PC-9 (cell line): ENCODE data around the gene RIMS4. TPM values are rescaled to one million over a fixed set of nuclear protein-coding genes. Genes with fewer than 3 reads are reported as not detected.

ENCODE experiments used
- BruUV-seq: library from RNA; stranded (reverse); fragments of 400-500 nt; replicated peaks from 2 replicates; lab custom pipeline; 2021; lab: Mats Ljungman, UMichigan
- CTCF ChIA-PET: fragments of 300-600 bp; sonication (Branson Sonifier 250); formaldehyde crosslinking; loops from one replicate; lab custom pipeline; 2022; ENCODE audit warnings: antibody characterized with exemption; lab: Charles Lee
- POLR2A ChIA-PET: fragments of 300-600 bp; sonication (Branson Sonifier 250); formaldehyde crosslinking; loops from one replicate; lab custom pipeline; 2022; ENCODE audit warnings: antibody characterized with exemption; ENCODE audit not compliant: unreplicated experiment; lab: Charles Lee
- DNase-seq, 2 experiments: peaks; one replicate each; pipeline versions ENCODE4 v3.0.0 to v3.0.0-alpha.2; 2015 to 2022; ENCODE audit warnings: mixed read lengths in 1 of 2
- H2AFZ ChIP-seq: fragments of 200-600 bp; sonication (generic); 2 replicates; pipeline ENCODE4 v1.8.1; 2017; ENCODE audit warnings: antibody characterized with exemption
- H3F3A ChIP-seq: fragments of 200-600 bp; sonication (generic); 2 replicates; pipeline ENCODE4 v1.8.1; 2017; ENCODE audit warnings: antibody characterized with exemption, mild to moderate bottlenecking, low read depth; ENCODE audit not compliant: insufficient read depth
- H3K27ac ChIP-seq: fragments of 200-600 bp; sonication (generic); 2 replicates; pipeline ENCODE4 v1.6.1; 2016; ENCODE audit warnings: mixed run types
- H3K27me3 ChIP-seq: fragments of 200-600 bp; sonication (generic); 2 replicates; pipeline ENCODE4 v1.6.1; 2016; ENCODE audit warnings: low read depth, mixed run types; ENCODE audit not compliant: insufficient read depth
- H3K36me3 ChIP-seq: fragments of 200-600 bp; sonication (generic); 2 replicates; pipeline ENCODE4 v1.6.1; 2016; ENCODE audit warnings: low read depth, mixed run types
- H3K4me1 ChIP-seq: fragments of 200-600 bp; sonication (generic); replicated peaks from 2 replicates; pipeline ENCODE4 v1.6.1; 2016; ENCODE audit warnings: mixed run types; ENCODE audit not compliant: insufficient read depth
- H3K4me2 ChIP-seq: fragments of 200-600 bp; sonication (generic); 2 replicates; pipeline ENCODE4 v1.6.1; 2017; ENCODE audit warnings: mixed run types
- H3K4me3 ChIP-seq: fragments of 200-600 bp; sonication (generic); 2 replicates; pipeline ENCODE4 v1.6.1; 2016; ENCODE audit warnings: mixed run types
- H3K79me2 ChIP-seq: fragments of 200-600 bp; sonication (generic); 2 replicates; pipeline ENCODE4 v1.6.1; 2017; ENCODE audit warnings: low read depth, mixed run types
- H3K9me2 ChIP-seq: fragments of 200-600 bp; sonication (generic); 2 replicates; pipeline ENCODE4 v1.8.1; 2017; ENCODE audit warnings: mild to moderate bottlenecking; ENCODE audit not compliant: insufficient read depth
- H3K9me3 ChIP-seq: fragments of 200-600 bp; sonication (generic); 2 replicates; pipeline ENCODE4 v1.8.1; 2016; ENCODE audit warnings: low read depth; ENCODE audit not compliant: insufficient read depth
- H4K20me1 ChIP-seq: fragments of 200-600 bp; sonication (generic); 2 replicates; pipeline ENCODE4 v1.8.1; 2017; ENCODE audit not compliant: insufficient read depth
- EZH2 ChIP-seq: fragments of 200-600 bp; sonication (generic); IDR thresholded peaks from 2 replicates; pipeline ENCODE4 v1.8.0; 2017; ENCODE audit warnings: antibody characterized with exemption, low read depth
- intact Hi-C: fragments of 100-400 bp; cut with micrococcal nuclease; formaldehyde crosslinking; loops from one replicate; pipeline ENCODE4 v1.10.0; 2022; ENCODE audit not compliant: unreplicated experiment
- total RNA-seq: library from RNA; stranded (reverse); gene quantifications from 2 replicates; pipeline ENCODE4 v1.2.3, GENCODE V29; 2021
- TF ChIP-seq, protein P1 (sequence below): fragments of 200-600 bp; sonication (generic); conservative IDR thresholded peaks from 2 replicates; pipeline ENCODE4 v1.6.1; 2017; ENCODE audit warnings: mixed run types, antibody characterized with exemption, mild to moderate bottlenecking, moderate library complexity

The RIMS4 gene
- total RNA-seq, 1 experiment from 2014 or later = 0.13 TPM

DNA sequence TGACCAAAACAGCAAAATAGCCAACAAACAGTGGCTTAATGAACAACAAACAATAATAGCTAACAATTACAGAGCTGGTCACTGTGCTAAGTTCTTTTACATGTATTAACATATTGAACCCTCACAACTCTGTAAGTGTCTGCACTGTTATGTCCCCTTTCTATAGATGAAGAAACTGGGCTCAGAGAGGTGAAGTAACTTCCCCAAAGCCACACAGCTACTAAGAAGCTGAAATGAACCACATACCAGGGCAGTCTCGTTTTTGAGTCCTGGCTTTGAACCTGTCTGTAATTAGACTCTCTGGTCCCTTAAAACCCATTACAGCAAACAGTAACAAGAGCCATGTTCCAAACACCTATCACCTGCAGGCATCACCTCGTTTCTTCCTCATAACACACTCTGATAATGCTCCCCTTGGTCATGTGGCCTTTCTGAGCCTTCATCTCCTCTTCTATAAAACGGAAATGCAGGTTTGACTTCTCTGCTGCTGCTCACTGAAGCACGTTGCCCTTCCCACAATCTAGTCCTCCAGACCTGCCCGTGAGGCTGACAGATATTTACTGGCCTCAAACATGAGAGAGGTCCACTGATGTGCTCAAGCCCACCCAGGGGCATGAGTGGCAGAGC, 41.4 kb downstream of the RIMS4 start:
- TF ChIP-seq, protein P1, sequence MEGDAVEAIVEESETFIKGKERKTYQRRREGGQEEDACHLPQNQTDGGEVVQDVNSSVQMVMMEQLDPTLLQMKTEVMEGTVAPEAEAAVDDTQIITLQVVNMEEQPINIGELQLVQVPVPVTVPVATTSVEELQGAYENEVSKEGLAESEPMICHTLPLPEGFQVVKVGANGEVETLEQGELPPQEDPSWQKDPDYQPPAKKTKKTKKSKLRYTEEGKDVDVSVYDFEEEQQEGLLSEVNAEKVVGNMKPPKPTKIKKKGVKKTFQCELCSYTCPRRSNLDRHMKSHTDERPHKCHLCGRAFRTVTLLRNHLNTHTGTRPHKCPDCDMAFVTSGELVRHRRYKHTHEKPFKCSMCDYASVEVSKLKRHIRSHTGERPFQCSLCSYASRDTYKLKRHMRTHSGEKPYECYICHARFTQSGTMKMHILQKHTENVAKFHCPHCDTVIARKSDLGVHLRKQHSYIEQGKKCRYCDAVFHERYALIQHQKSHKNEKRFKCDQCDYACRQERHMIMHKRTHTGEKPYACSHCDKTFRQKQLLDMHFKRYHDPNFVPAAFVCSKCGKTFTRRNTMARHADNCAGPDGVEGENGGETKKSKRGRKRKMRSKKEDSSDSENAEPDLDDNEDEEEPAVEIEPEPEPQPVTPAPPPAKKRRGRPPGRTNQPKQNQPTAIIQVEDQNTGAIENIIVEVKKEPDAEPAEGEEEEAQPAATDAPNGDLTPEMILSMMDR = no peak
- TF ChIP-seq EZH2 = no peak
- Histone ChIP-seq H3K4me1 (no peaks in the 10 kb centered on the region; the same call in 1 of the 2 replicates), H3F3A (no peaks in the 10 kb centered on the region), H2AFZ (no peak overlapping the region), H3K4me2 (no peak overlapping the region), H3K9me2 (no peaks in the 10 kb centered on the region), H3K4me3 (no peak overlapping the region), H3K36me3 (no peaks in the 10 kb centered on the region), H4K20me1 (0 out of 2 replicates have a peak, but pooled peaks cover 4% of the 10 kb centered on the region), H3K27me3 (peaks cover 94% of the 10 kb centered on the region), H3K9me3 (no peaks in the 10 kb centered on the region), H3K27ac (no peak overlapping the region), H3K79me2 (no peaks in the 10 kb centered on the region)
- ChIA-PET POLR2A (interaction anchor here (0.6 kb wide), 1 partner anchor 617 kb away, joined by 7 read pairs; no protein-coding TSS in a partner anchor), CTCF (no interaction called here)
- no TSS peak for BruUV-seq
- intact Hi-C loops = no loop called here
- no peak for DNase-seq

DNA sequence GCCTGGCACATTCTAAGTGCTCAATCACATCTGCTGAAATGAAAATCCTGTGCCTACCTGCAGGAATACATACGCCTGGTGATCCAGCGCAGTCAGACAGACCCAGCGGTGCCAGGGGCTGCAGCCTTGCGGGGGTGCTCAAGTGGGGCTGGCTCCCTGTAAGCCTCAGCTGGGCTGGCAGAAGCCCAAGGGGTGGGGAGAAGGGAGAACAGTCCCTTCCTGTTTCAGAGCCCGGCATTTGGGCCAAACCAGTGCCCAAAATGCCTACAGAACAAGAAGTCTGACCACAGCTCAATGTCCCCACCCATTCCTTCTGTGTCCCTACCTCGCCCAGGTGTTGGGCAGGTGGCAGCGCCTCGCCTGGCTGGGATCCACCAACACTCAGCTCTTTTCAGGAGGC, 42.1 kb downstream of the RIMS4 start:
- H3K4me2 ChIP-seq = no peak overlapping the region
- TF ChIP-seq EZH2 = no peak
- H3K27ac ChIP-seq = no peak overlapping the region
- no peaks in the 10 kb centered on the region for H3K9me3 ChIP-seq
- H4K20me1 ChIP-seq = 0 out of 2 replicates have a peak, but pooled peaks cover 4% of the 10 kb centered on the region
- no peak for DNase-seq
- H2AFZ ChIP-seq = no peak overlapping the region
- no TSS peak for BruUV-seq
- no peaks in the 10 kb centered on the region for H3F3A ChIP-seq
- H3K27me3 ChIP-seq = peaks cover 94% of the 10 kb centered on the region
- H3K9me2 ChIP-seq = no peaks in the 10 kb centered on the region
- no peaks in the 10 kb centered on the region for H3K36me3 ChIP-seq
- ChIA-PET POLR2A (no interaction called here), CTCF (no interaction called here)
- H3K79me2 ChIP-seq = no peaks in the 10 kb centered on the region
- H3K4me3 ChIP-seq = no peak overlapping the region
- intact Hi-C loops = no loop called here
- H3K4me1 ChIP-seq = no peaks in the 10 kb centered on the region; the same call in 1 of the 2 replicates

DNA sequence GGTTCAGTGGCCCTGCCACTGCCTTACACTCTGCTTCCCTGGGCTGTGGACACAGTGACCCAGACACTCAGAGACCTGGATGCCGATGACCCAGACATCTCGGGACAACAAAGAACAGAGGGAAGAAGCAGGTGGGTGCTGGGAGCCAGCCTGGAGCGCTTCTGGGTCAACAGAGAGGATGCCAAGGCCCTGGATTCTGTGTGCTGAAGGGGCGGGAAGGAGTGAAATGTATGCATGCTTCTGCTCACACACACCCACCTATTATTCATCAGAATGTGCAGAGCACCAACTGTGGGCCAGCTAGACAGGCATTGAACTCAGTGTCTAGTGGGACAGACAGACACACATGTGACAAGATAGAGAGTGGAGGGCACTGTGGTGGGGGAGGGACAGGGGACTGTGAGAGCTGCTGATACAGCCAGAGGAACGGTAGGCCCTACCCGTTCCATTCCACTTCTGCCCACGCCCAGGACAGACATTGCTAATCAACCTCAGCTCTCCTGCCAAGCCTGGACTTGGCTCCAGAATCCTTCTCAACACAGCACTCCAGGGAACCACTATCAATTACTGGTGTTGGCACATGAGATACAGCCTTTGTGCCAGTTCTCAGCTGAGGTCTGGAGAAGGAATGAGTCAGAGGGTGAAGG, 44.5 kb downstream of the RIMS4 start:
- no peak overlapping the region for H3K27ac ChIP-seq
- peaks cover 94% of the 10 kb centered on the region for H3K27me3 ChIP-seq
- no peak overlapping the region for H2AFZ ChIP-seq
- H3K79me2 ChIP-seq = no peaks in the 10 kb centered on the region
- H3K9me3 ChIP-seq = no peaks in the 10 kb centered on the region
- CTCF ChIA-PET = no interaction called here
- intact Hi-C loops = no loop called here
- no peaks in the 10 kb centered on the region; the same call in 1 of the 2 replicates for H3K4me1 ChIP-seq
- 0 out of 2 replicates have a peak, but pooled peaks cover 4% of the 10 kb centered on the region for H4K20me1 ChIP-seq
- TF ChIP-seq, protein P1 = no peak
- no peak for TF ChIP-seq EZH2
- no peaks in the 10 kb centered on the region for H3K9me2 ChIP-seq
- H3K4me3 ChIP-seq = no peak overlapping the region
- H3K36me3 ChIP-seq = no peaks in the 10 kb centered on the region
- H3K4me2 ChIP-seq = no peak overlapping the region
- no peaks in the 10 kb centered on the region for H3F3A ChIP-seq
- POLR2A ChIA-PET = no interaction called here
- DNase-seq = peak; percentile 18 to 82
- no TSS peak for BruUV-seq
